AG10803 (cell line): ENCODE results near the gene RAP1A.
"Not testable (repeated sequence)": the region's sequence is repeated elsewhere in the genome, so short reads cannot be mapped to it uniquely, and the experiment has no call there.

Experiments
- DNase-seq: peaks from one replicate; pipeline ENCODE4 v3.0.0; 2010; ENCODE audit warnings: low read depth
- H3K4me3 ChIP-seq: 2 replicates; pipeline ENCODE4 v1.5.1; 2011; ENCODE audit warnings: mild to moderate bottlenecking, low read length, control low read depth
- CTCF ChIP-seq: conservative IDR thresholded peaks from 2 replicates; pipeline ENCODE4 v1.5.1; 2011; ENCODE audit warnings: mild to moderate bottlenecking, low read length, control low read depth, inconsistent platforms

The RAP1A gene

GRCh38 chr1:111679541-111679940 is 60.0 kb downstream of the RAP1A start:
- TF ChIP-seq CTCF = no peak
- H3K4me3 ChIP-seq = no peak overlapping the region
- no peak for DNase-seq

GRCh38 chr1:111680212-111680800 is 60.7 kb downstream of the RAP1A start:
- DNase-seq, H3K4me3 ChIP-seq: not testable (repeated sequence)

DNA sequence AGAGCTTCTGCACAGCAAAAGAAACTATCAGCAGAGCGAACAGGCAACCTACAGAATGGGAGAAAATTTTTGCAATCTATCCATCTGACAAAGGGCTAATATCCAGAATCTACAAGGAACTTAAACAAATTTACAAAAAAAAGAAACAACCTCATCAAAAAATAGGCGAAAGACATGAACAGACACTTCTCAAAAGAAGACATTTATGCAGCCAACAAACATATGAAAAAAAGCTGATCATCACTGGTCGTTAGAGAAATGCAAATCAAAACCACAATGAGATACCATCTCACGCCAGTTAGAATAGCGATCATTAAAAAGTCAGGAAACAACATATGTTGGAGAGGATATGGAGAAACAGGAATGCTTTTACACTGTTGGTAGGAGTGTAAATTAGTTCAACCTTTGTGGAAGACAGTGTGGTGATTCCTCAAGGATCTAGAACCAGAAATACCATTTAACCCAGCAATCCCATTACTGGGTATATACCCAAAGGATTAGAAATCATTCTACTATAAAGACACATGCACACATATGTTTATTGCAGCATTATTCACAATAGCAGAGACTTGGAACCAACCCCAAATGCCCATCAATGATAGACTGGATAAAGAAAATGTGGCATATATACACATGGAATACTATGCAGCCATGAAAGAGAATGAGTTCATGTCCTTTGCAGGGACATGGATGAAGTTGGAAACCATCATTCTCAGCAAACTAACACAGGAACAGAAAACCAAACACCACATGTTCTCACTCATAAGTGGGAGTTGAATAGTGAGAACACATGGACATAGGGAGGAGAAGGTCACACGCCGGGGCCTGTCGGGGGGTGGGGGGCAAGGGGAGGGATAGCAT is 65.9 kb downstream of the RAP1A start:
- DNase-seq, H3K4me3 ChIP-seq: not testable (repeated sequence)

DNA sequence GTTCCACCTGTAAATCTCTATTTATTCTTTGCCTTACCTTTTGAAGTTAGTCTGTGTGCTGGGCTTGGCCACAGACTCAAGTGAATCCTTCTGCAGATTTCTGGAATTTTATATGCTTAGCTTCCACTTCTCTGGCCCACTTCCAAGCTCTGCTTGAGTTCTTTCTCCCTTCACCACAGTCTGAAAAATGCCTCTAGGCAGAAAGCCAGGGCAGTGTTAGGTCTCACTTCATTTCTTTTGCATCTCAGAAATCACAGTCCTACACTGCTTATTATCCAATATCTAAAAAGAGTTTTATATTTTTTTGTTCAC is 70.7 kb downstream of the RAP1A start:
- TF ChIP-seq CTCF = no peak
- peak; percentile 96 for DNase-seq

DNA sequence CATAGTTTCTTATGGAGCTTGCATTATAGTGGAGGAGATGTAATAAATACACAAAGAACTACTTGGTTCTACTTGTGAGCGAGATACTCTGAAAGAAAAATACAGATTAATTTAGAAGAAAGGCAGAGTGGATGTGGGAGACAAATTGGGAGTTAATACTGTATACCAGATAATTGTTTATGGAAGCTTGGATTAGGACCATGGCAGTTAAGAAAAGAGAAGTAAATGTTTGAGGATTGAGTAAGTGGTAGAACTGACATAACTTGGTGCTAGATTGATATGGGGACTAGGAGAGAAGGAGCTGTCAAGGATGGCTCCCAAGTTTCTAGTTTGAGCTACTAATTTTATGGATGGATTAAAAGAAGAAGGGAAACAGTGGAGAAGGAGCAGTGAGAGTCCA is 72.3 kb downstream of the RAP1A start:
- TF ChIP-seq CTCF = no peak
- no peak overlapping the region for H3K4me3 ChIP-seq
- no peak for DNase-seq

More for the DNA sequence above, 70.7 kb downstream of the RAP1A start:
- no peak overlapping the region for H3K4me3 ChIP-seq

- no peak for DNase-seq
- H3K4me3 ChIP-seq = no peak overlapping the region
- no peak for TF ChIP-seq CTCF
Measured at GRCh38 chr1:111695801-111696200, 76.2 kb downstream of the RAP1A start.

DNA sequence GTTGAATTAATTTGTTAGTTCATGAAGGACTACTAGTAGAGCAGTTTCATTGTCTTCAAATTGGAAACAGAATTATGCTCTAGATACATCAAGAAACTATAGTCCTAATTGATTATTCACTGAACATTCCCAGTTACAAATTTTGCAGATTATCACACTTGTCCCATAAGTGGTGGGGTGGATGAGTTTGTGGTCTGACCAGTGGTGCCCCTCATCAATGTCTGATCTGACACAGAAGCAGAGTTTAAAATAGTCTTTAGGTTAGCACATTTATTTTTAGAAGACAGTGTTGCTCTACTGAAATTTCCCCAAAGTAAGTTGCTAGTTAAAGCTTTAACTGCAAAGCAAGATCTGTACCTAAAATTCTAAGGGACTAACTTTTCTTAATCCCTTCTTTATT is 76.7 kb downstream of the RAP1A start:
- DNase-seq = no peak
- no peak for TF ChIP-seq CTCF
- H3K4me3 ChIP-seq = no peak overlapping the region

DNA sequence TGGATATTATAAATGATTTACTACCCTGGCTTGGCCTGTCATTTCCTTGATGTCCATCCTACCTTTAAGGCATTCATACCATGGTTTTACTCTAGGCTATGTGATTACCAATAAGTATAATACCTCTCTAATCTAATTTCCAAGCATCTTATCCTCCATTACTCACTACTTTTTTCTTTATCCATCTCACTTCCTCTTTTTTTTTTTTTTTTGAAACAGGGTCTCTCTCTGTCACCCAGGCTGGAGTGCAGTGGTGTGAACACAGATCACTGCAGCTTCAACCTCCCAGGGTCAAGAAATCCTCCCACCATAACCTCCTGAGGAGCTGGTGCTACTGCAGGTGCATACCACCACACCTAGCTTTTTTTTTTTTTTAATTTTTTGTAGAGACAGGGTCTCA is 79.7 kb downstream of the RAP1A start:
- H3K4me3 ChIP-seq = no peak overlapping the region
- no peak for DNase-seq
- no peak for TF ChIP-seq CTCF
